Neural progenitor cell (in vitro differentiated cells): Measurements from ENCODE around the gene STK39. TPM values are rescaled to one million over a fixed set of nuclear protein-coding genes. Genes with fewer than 3 reads are reported as not detected.

Experiments
- DNase-seq: peaks from one replicate; pipeline ENCODE4 v3.0.0-alpha.2; 2016; ENCODE audit warnings: low spot score
- H2AFZ ChIP-seq: fragments of 200-600 bp; sonication (generic); replicated peaks from 2 replicates; pipeline ENCODE4 v1.6.1; 2016; ENCODE audit warnings: antibody characterized with exemption
- H3F3A ChIP-seq: fragments of 200-600 bp; sonication (generic); 2 replicates; pipeline ENCODE4 v1.6.1; 2016; ENCODE audit warnings: antibody characterized with exemption, low read depth
- H3K27ac ChIP-seq: fragments of 200-600 bp; sonication (generic); 2 replicates; pipeline ENCODE4 v1.5.1; 2016; ENCODE audit warnings: mild to moderate bottlenecking
- H3K27me3 ChIP-seq: fragments of 200-600 bp; sonication (generic); 2 replicates; pipeline ENCODE4 v1.6.1; 2016; ENCODE audit warnings: mild to moderate bottlenecking, moderate library complexity
- H3K36me3 ChIP-seq: fragments of 200-600 bp; sonication (generic); 2 replicates; pipeline ENCODE4 v1.5.1; 2016
- H3K4me1 ChIP-seq: fragments of 200-600 bp; sonication (generic); 2 replicates; pipeline ENCODE4 v1.6.1; 2016; ENCODE audit warnings: mixed run types
- H3K4me2 ChIP-seq: fragments of 200-600 bp; sonication (generic); 2 replicates; pipeline ENCODE4 v1.6.1; 2016
- H3K4me3 ChIP-seq: fragments of 200-600 bp; sonication (generic); 2 replicates; pipeline ENCODE4 v1.5.1; 2016
- H3K79me2 ChIP-seq: fragments of 200-600 bp; sonication (generic); 2 replicates; pipeline ENCODE4 v1.6.1; 2016; ENCODE audit warnings: low read depth
- H3K9ac ChIP-seq: fragments of 200-600 bp; sonication (generic); 2 replicates; pipeline ENCODE4 v1.6.1; 2016
- H3K9me3 ChIP-seq: fragments of 200-600 bp; sonication (generic); 2 replicates; pipeline ENCODE4 v1.5.1; 2016; ENCODE audit warnings: low read depth
- H4K20me1 ChIP-seq: fragments of 200-600 bp; sonication (generic); 2 replicates; pipeline ENCODE4 v1.6.1; 2016; ENCODE audit warnings: low read depth
- H3K27ac Mint-ChIP-seq: 3 replicates; pipeline ENCODE4 v1.8.0; 2021; ENCODE audit warnings: mixed read lengths
- H3K27me3 Mint-ChIP-seq: 2 replicates; pipeline ENCODE4 v1.8.0; 2022; ENCODE audit warnings: low read depth, mild to moderate bottlenecking, inconsistent platforms, moderate library complexity, mixed read lengths; ENCODE audit not compliant: insufficient read depth
- H3K36me3 Mint-ChIP-seq: 3 replicates; pipeline ENCODE4 v1.8.0; 2021; ENCODE audit warnings: mixed read lengths
- H3K4me1 Mint-ChIP-seq: 3 replicates; pipeline ENCODE4 v1.8.0; 2021; ENCODE audit warnings: mixed read lengths
- H3K4me3 Mint-ChIP-seq: 3 replicates; pipeline ENCODE4 v1.8.0; 2021; ENCODE audit warnings: mild to moderate bottlenecking, moderate library complexity, mixed read lengths
- H3K9me3 Mint-ChIP-seq: 3 replicates; pipeline ENCODE4 v1.8.0; 2020; ENCODE audit warnings: mixed read lengths
- CTCF ChIP-seq: fragments of 200-600 bp; sonication (generic); IDR thresholded peaks from 2 replicates; pipeline ENCODE4 v1.5.1; 2017; ENCODE audit warnings: antibody characterized with exemption, mild to moderate bottlenecking
- EZH2 ChIP-seq: fragments of 200-600 bp; sonication (generic); IDR thresholded peaks from 2 replicates; pipeline ENCODE4 v1.6.1; 2017; ENCODE audit warnings: antibody characterized with exemption, mild to moderate bottlenecking, moderate library complexity
- EZH2phosphoT487 ChIP-seq: fragments of 200-600 bp; sonication (generic); IDR thresholded peaks from 2 replicates; pipeline ENCODE4 v1.6.1; 2017; ENCODE audit warnings: antibody characterized with exemption
- total RNA-seq: library from RNA; depleted of rRNA; stranded (reverse); fragments of >200 nt; gene quantifications from 2 replicates; pipeline ENCODE4 v1.2.3, GENCODE V29; 2015; ENCODE audit warnings: low replicate concordance

The STK39 gene
- total RNA-seq, 1 donor from 2014 or later, result 23.8 TPM

GRCh38 chr2:168006498-168006897 is 240.9 kb downstream of the STK39 start:
- H3K4me3 Mint-ChIP-seq, result no peak overlapping the region
- no peaks in the 10 kb centered on the region for H3K27me3 Mint-ChIP-seq
- TF ChIP-seq EZH2phosphoT487 (no peak), CTCF (no peak), EZH2 (no peak)
- Histone ChIP-seq H3K27me3 (no peaks in the 10 kb centered on the region), H3K27ac (no peak overlapping the region), H3K4me1 (peaks cover 16% of the 10 kb centered on the region), H3K4me3 (no peak overlapping the region), H2AFZ (no peak overlapping the region), H3K9me3 (no peaks in the 10 kb centered on the region), H3K79me2 (no peaks in the 10 kb centered on the region), H4K20me1 (no peaks in the 10 kb centered on the region), H3K4me2 (no peak overlapping the region), H3F3A (peaks cover 10% of the 10 kb centered on the region), H3K9ac (no peak overlapping the region), H3K36me3 (no peaks in the 10 kb centered on the region)
- peaks cover 8% of the 10 kb centered on the region for H3K4me1 Mint-ChIP-seq
- H3K9me3 Mint-ChIP-seq, result no peaks in the 10 kb centered on the region
- peaks cover 19% of the 10 kb centered on the region for H3K36me3 Mint-ChIP-seq
- H3K27ac Mint-ChIP-seq, result no peak overlapping the region
- no peak for DNase-seq

GRCh38 chr2:168005586-168005985 is 241.8 kb downstream of the STK39 start:
- H3K4me1 ChIP-seq, result peaks cover 25% of the 10 kb centered on the region
- peaks cover 19% of the 10 kb centered on the region for H3K36me3 Mint-ChIP-seq
- H3K9ac ChIP-seq, result no peak overlapping the region
- H3K79me2 ChIP-seq, result no peaks in the 10 kb centered on the region
- H3F3A ChIP-seq, result peaks cover 17% of the 10 kb centered on the region
- no peak for DNase-seq
- no peaks in the 10 kb centered on the region for H3K9me3 ChIP-seq
- H3K27me3 ChIP-seq, result no peaks in the 10 kb centered on the region
- no peak overlapping the region for H3K27ac ChIP-seq
- no peaks in the 10 kb centered on the region for H3K36me3 ChIP-seq
- no peaks in the 10 kb centered on the region for H3K9me3 Mint-ChIP-seq
- no peak overlapping the region for H3K4me3 Mint-ChIP-seq
- H3K27me3 Mint-ChIP-seq, result no peaks in the 10 kb centered on the region
- H3K4me1 Mint-ChIP-seq, result peaks cover 9% of the 10 kb centered on the region
- H4K20me1 ChIP-seq, result no peaks in the 10 kb centered on the region
- H3K27ac Mint-ChIP-seq, result no peak overlapping the region
- H2AFZ ChIP-seq, result no peak overlapping the region
- no peak overlapping the region for H3K4me2 ChIP-seq
- no peak for TF ChIP-seq CTCF
- TF ChIP-seq EZH2, result no peak
- no peak for TF ChIP-seq EZH2phosphoT487
- H3K4me3 ChIP-seq, result no peak overlapping the region

GRCh38 chr2:168003876-168004275 is 243.5 kb downstream of the STK39 start:
- peaks cover 18% of the 10 kb centered on the region for H3F3A ChIP-seq
- H3K4me3 ChIP-seq, result no peak overlapping the region
- H3K9ac ChIP-seq, result no peak overlapping the region
- no peak overlapping the region for H3K27ac ChIP-seq
- peaks cover 25% of the 10 kb centered on the region for H3K4me1 ChIP-seq
- no peaks in the 10 kb centered on the region for H3K36me3 ChIP-seq
- Mint-ChIP-seq H3K27me3 (no peaks in the 10 kb centered on the region), H3K4me1 (peaks cover 9% of the 10 kb centered on the region), H3K9me3 (no peaks in the 10 kb centered on the region), H3K36me3 (peaks cover 13% of the 10 kb centered on the region), H3K4me3 (no peak overlapping the region), H3K27ac (no peak overlapping the region)
- H3K4me2 ChIP-seq, result no peak overlapping the region
- no peak for DNase-seq
- H3K9me3 ChIP-seq, result no peaks in the 10 kb centered on the region
- no peak for TF ChIP-seq EZH2
- TF ChIP-seq CTCF, result no peak
- TF ChIP-seq EZH2phosphoT487, result no peak
- H2AFZ ChIP-seq, result no peak overlapping the region
- no peaks in the 10 kb centered on the region for H3K79me2 ChIP-seq
- H3K27me3 ChIP-seq, result no peaks in the 10 kb centered on the region
- H4K20me1 ChIP-seq, result no peaks in the 10 kb centered on the region
